ENCODE measurements around the gene ARHGAP32. TPM values are rescaled to one million over a fixed set of nuclear protein-coding genes. Genes with fewer than 3 reads are reported as not detected.
"Not testable (repeated sequence)": the region's sequence is repeated elsewhere in the genome, so short reads cannot be mapped to it uniquely, and the experiment has no call there.

Gene ARHGAP32
- total RNA-seq, 3 donors from 2014 or later = 19.8 to 56.6 (median 37.4) TPM

DNA sequence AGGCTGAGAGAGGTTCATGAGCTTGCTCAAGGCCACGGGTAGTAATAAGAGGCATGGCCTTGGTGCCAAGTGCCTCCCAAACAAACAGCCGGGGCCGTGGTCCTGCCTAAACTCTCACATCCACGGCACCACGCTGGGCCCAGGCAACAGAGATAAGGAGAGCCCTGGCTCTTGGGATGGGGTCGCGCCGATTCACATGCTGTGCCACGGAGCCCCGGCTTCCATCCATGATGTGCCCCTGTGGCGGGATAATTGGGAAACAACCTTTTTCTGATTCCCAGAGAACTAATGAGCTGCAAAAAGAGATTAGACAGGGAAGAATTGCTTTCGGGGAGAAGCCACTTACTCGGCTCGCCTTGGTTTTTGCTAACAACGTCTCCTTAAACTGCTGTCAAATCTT lies 271.5 kb downstream of the ARHGAP32 start:
- no peak overlapping the region for H3K27ac ChIP-seq
- TF ChIP-seq POLR2AphosphoS5 (IDR thresholded peaks at IDR 0.05) = no peak
- no peak for TF ChIP-seq POLR2A (IDR thresholded peaks at IDR 0.05)
- no peak for TF ChIP-seq CTCF (IDR thresholded peaks at IDR 0.05)

GRCh38 chr11:128919635-128920034 lies 272.5 kb downstream of the ARHGAP32 start:
- H3K36me3 ChIP-seq; H3K4me1 ChIP-seq; DNase-seq (ENCODE audit: low spot score in 2 of 2); H3K9me3 ChIP-seq; H3K27me3 ChIP-seq; H3K4me3 ChIP-seq; H3K27ac ChIP-seq: not testable (repeated sequence)
- intact Hi-C loops (cut with DNase I; ENCODE audit: low total_unique reads) = loop anchor here (2.0 kb wide), 1 partner anchor 31 kb away; no protein-coding TSS in a partner anchor

More for the DNA sequence above, 271.5 kb downstream of the ARHGAP32 start:
- Histone ChIP-seq H3K4me3 (no peak overlapping the region), H3K4me1 (no peaks in the 10 kb centered on the region), H3K9me3 (no peaks in the 10 kb centered on the region), H3K36me3 (no peaks in the 10 kb centered on the region), H3K27me3 (no peaks in the 10 kb centered on the region)
- no peak for DNase-seq (ENCODE audit: low spot score in 2 of 2)
- intact Hi-C loops (cut with DNase I; ENCODE audit: low total_unique reads) = loop anchor here (2.0 kb wide), 1 partner anchor 32 kb away; no protein-coding TSS in a partner anchor

GRCh38 chr11:128919216-128919615 lies 272.9 kb downstream of the ARHGAP32 start:
- intact Hi-C loops (cut with DNase I; ENCODE audit: low total_unique reads) = no loop called here
- H3K4me3 ChIP-seq = no peak overlapping the region
- no peaks in the 10 kb centered on the region for H3K36me3 ChIP-seq
- no peak for TF ChIP-seq CTCF (IDR thresholded peaks at IDR 0.05)
- TF ChIP-seq POLR2A (IDR thresholded peaks at IDR 0.05) = no peak
- TF ChIP-seq POLR2AphosphoS5 (IDR thresholded peaks at IDR 0.05) = no peak
- no peaks in the 10 kb centered on the region for H3K9me3 ChIP-seq
- DNase-seq (ENCODE audit: low spot score in 2 of 2) = no peak
- peaks cover 0 to 3% of the 10 kb centered on the region in 2 donors for H3K27me3 ChIP-seq
- no peak overlapping the region for H3K27ac ChIP-seq
- H3K4me1 ChIP-seq = no peaks in the 10 kb centered on the region

GRCh38 chr11:128917144-128917724 lies 274.9 kb downstream of the ARHGAP32 start:
- Histone ChIP-seq H3K27ac (no peak overlapping the region), H3K4me3 (no peak overlapping the region), H3K27me3 (peaks cover 0 to 6% of the 10 kb centered on the region in 2 donors), H3K4me1 (no peaks in the 10 kb centered on the region), H3K9me3 (no peaks in the 10 kb centered on the region), H3K36me3 (no peaks in the 10 kb centered on the region)
- intact Hi-C loops (cut with DNase I; ENCODE audit: low total_unique reads) = no loop called here
- DNase-seq (ENCODE audit: low spot score in 2 of 2) = no peak
- no peak for TF ChIP-seq CTCF (IDR thresholded peaks at IDR 0.05)
- no peak for TF ChIP-seq POLR2A (IDR thresholded peaks at IDR 0.05)
- TF ChIP-seq POLR2AphosphoS5 (IDR thresholded peaks at IDR 0.05) = no peak

DNA sequence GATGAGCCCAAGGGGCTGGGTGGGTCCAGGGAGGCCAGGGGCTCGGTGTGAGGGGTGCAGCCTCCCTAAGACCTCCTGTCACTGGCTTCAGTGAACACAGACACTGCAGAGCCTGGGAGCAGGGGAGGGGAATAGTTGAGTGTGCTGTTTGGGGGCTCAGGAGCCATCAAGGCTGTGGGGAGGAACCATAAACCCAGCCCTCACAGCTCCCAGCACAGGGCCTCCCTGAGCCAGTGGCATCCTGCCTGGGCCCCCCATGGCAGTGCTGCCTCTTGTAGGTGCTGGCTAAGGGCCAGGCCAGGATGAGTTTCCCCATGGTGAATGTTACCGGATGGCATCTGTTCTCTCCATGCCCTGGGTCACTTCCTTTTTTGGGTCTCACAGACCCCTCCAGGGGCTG lies 275.4 kb downstream of the ARHGAP32 start:
- H3K4me3 ChIP-seq = no peak overlapping the region
- DNase-seq (ENCODE audit: low spot score in 2 of 2) = no peak
- TF ChIP-seq POLR2A (IDR thresholded peaks at IDR 0.05) (no peak), CTCF (IDR thresholded peaks at IDR 0.05) (no peak), POLR2AphosphoS5 (IDR thresholded peaks at IDR 0.05) (no peak)
- intact Hi-C loops (cut with DNase I; ENCODE audit: low total_unique reads) = no loop called here
- H3K4me1 ChIP-seq = no peaks in the 10 kb centered on the region
- no peaks in the 10 kb centered on the region for H3K36me3 ChIP-seq
- peaks cover 0 to 6% of the 10 kb centered on the region in 2 donors for H3K27me3 ChIP-seq
- no peaks in the 10 kb centered on the region for H3K9me3 ChIP-seq
- H3K27ac ChIP-seq = no peak overlapping the region

Data from breast epithelium (tissue), 4 donors.